Skeletal muscle cell (primary cell): ENCODE data around the gene IVD.

ENCODE experiments used
- DNase-seq: peaks from one replicate; pipeline ENCODE4 v3.0.0-alpha.2; 2010; ENCODE audit warnings: low read depth
- H3K4me3 ChIP-seq: 2 replicates; pipeline ENCODE4 v1.5.1; 2011; ENCODE audit warnings: low read depth, mild to moderate bottlenecking, control low read depth, low read length, moderate library complexity

Gene IVD

DNA sequence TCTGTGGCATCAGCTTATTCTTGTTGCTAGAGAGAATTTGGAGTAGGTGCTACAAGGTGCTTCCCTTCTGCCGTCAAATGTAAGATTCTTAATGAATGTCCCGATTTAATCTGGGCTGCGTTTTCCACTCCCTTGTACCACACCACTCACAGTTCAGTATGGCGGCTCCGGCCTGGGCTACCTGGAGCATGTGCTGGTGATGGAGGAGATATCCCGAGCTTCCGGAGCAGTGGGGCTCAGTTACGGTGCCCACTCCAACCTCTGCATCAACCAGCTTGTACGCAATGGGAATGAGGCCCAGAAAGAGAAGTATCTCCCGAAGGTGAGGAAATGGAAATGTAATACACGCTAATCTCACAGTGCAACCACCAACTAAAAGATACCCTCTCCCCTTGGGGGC is 4.9 kb downstream of the IVD start:
- DNase-seq = no peak
- no peak overlapping the region for H3K4me3 ChIP-seq

DNA sequence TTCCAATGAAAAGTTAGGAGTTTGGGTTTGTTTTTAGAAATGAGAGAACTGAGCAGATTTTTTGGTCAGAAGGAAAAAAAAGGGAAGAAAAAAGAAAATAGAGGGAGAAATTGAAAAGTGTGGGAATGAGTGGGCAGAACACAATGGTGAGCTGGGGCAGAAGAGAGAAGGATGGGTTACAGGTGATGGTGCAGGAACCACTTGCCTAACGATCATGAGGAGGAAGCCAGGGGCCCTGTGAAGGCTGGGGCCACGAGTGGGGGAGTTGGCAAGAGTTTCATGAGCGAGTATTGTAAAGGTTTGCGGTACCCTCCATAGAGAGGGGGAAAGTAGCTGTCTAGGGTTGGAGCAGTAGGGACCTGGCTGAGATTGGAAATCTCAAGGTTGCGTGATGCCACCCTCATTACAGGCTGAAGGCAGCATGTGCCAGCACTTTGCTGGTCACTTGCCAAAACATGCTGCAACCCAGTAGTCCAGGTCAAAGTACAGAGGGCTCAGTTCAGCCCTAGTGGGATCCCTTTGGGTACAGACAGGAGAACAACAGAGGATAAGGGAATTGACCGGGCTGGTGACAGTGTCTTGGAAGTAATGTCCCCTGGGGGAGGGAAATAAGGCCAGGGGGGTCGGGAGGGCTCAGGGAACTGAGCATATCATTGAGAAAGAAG is 6.6 kb downstream of the IVD start:
- no peak overlapping the region for H3K4me3 ChIP-seq
- DNase-seq = no peak

DNA sequence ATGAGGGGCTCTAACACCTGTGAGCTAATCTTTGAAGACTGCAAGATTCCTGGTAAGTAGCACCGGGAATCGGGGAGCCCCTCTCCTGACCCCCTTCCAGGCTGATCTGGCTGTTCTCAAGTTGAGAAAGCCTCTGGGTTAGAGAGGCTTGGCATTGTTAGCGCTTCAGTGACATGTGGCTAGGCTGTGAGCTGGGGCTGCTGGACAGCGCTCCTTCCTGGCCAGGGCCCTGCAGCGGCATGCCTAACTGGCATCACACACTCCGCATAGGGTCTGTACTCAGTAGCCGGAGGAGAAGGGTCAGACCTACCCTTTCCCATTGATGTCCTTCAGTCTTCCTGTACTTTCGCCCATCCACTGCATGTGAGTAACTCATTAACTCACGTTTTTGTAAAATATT is 7.4 kb downstream of the IVD start:
- no peak for DNase-seq
- H3K4me3 ChIP-seq = no peak overlapping the region

DNA sequence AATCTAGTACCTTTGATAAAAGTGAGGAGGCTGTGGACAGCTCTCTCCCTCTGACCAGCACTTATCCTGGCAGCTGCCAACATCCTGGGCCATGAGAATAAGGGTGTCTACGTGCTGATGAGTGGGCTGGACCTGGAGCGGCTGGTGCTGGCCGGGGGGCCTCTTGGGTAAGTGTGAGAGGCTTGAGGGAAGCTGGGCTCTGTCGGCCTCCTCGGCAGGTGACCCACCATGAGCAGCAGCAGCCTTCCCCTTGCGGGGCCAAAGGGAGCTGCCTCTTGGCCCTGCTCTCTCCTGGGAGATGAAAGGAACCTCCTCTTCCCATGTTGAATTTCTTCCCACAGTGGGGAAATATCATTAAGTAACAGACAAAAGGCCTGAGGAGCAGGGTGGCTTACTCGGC is 9.2 kb downstream of the IVD start:
- H3K4me3 ChIP-seq = no peak overlapping the region
- no peak for DNase-seq

DNA sequence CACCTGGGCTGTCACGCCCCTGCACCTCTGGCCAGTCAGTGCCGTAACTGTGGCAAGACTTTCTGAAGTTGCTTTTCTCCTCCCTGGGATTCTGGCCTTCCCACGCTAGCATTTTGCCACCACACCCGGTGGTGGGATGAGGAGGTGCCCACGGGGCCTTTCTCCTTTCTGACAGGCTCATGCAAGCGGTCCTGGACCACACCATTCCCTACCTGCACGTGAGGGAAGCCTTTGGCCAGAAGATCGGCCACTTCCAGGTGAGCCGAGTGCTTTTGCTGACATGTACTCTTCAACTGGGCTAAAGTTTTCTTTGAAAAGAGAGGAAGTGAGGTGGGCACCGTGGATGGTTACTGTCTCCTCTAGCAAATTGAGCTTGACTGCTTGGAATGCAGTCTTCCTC is 9.6 kb downstream of the IVD start:
- no peak for DNase-seq
- no peak overlapping the region for H3K4me3 ChIP-seq

DNA sequence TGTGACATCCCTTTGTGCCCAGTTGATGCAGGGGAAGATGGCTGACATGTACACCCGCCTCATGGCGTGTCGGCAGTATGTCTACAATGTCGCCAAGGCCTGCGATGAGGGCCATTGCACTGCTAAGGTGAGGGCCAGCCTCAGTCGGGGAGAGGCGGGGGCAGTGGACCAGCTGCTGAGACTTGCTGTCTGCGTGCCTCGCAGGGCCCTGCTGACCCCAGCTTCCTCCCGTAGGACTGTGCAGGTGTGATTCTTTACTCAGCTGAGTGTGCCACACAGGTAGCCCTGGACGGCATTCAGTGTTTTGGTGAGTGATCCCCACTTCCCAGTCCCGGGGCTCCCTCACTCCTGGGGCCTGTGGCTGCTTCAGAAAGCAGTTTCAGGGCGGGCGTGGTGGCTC is 10.5 kb downstream of the IVD start:
- no peak for DNase-seq
- no peak overlapping the region for H3K4me3 ChIP-seq

DNA sequence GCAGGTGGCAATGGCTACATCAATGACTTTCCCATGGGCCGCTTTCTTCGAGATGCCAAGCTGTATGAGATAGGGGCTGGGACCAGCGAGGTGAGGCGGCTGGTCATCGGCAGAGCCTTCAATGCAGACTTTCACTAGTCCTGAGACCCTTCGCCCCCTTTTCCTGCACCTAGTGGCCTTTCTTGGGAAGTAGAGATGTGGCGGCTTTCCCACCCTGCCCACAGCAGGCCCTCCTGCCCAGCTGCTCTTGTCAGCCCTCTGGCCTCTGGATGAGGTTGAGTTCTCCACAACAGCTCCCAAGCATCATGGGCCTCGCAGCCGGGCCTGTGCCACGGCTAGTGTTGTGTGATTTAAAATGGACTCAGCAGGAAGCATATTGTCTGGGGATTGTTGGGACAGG is 12.5 kb downstream of the IVD start:
- DNase-seq = no peak

DNA sequence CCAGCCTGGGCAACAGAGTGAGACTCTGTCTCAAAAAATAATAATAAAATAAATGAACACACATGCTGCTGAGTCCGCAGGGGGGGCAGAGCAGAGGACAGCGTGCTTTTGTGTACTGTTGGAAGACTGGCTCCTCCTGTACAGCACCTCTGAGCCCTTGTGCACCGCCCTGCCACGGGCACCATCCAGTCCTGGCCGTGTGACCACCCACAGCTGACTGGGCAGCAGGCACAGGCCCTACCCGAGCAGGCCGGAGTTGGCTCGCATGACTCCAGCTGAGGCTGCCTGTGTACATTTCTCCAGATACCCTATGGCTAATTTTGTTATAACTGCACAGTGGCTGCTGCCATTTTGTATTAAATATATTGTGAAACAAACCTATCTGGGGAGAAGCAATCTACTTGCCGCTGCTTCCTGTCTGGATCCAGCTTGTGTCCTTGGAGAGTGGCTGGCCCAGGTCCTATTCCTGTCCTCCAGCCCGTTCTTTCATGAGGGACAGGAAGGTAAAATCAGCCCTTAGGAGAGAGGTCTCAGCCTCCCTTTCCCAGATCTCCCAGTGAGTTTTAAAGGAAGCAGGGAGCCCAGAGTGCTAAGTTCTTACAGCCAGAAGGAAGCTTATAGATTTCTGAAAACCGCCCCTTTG is 14.6 kb downstream of the IVD start:
- no peak overlapping the region for H3K4me3 ChIP-seq

More for the DNA sequence above, 12.5 kb downstream of the IVD start:
- H3K4me3 ChIP-seq = no peak overlapping the region

DNA sequence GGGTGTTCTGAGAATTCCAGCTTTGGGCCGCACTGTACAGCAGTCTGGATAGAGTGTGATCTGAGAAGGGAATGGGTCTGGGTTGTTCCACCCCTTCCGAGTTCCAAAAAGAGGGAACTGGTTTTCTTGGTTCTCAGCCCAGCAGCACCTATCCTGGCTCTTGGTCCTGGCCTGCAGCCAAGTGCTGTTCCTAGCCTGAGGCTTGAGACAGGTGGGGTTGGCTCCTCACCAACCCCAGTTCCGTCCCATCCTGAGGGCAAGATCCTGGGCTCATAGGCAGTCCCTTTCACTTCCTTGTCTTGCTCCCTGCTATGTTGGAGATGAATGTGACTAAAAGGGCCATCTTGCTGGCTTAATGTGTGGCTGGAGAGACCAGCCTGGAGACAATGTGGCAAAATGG is 15.2 kb downstream of the IVD start:
- H3K4me3 ChIP-seq = no peak overlapping the region
- no peak for DNase-seq

More for the DNA sequence above, 14.6 kb downstream of the IVD start:
- no peak for DNase-seq

DNA sequence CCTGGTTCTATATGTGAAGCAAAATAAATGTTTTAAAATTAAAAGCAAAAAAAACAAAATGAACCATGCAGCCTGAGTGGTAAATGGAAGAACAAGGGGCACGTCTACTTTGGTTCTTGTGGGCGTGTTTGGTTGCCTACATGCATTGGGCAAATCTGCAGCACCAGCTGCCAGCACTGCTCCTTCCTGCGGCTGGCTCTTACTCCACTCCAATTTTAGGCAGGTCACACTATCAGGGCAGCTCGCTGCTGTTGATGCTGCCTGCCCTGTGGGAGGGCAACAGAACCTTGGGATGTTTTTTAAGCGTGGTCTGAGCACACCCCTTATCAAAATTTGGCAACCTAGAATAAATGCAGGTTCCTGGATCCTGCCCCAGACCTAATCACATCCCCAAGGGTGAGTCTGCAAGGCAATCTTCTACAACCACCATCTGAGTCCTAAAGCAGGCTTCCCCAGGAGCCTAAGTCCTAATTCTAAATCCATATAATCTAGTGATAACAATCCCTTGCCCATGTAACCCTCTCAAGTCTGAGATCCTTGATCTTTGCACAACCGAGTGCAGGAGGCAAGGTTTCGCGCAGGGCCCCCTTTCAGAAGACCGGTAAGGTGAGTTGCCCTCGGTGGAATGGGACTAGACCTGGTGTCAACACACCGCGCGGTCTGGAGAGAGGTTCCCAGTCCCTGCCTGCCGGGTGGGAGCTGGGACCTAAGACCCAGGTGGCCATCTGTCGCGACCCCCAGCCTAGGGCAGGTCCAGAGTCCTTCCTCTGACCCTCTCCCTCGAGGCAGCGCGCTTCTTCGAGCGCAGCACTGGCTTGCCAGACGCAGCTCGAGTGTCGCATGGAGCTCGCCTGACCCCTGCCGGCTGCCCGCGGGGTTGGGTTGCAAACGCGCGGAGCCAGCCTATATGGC is 15.9 kb downstream of the IVD start:
- no peak for DNase-seq
- H3K4me3 ChIP-seq = peak overlapping the region; percentile 15

DNA sequence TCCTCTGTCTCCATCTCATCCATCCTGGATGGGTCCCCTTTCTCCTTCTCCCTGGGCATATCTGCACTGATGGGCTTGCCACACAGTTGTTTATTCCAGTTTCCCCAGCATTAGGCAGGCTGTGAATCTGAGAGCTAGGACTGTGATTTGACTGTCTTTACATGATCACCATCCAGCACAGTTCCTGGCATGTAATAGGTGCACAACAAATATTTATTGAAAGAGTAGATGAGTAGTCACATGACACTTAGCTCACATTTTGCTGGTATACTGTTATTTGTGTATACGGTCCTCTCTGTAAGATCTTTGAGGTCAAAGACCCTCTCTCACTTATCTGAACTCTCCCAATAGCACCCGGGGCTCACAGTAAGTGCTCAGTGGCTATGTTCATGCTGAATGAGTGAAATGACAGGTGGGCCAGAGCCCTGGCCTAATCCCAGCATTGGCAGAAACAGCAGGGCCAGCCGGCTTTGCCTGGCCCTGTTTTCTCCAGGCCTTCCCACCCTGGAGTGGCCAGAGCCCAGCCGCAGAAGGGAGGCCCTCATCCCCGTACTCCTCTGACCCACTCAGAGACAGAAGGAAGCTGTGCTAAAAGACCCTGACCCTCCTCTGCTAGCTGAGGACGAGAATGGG is 19.0 kb downstream of the IVD start:
- no peak overlapping the region for H3K4me3 ChIP-seq
- no peak for DNase-seq

DNA sequence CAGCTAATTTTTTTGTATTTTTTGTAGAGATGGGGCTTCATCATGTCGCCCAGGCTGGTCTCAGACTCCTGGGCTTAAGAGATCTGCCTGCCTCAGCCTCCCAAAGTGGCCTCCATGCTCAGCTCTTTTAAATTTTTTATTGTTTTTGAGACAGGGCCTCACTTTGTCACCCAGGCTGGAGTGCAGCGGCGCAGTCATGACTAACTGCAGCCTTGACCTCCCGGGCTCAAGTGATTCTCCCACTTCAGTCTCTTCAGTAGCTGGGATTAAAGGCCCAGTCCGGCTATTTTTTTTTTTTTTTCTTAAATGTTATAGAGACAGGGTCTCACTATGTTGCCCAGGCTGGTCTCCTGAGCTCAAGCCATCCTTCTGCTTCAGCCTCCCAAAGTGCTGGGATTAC is 20.1 kb downstream of the IVD start:
- DNase-seq = no peak
- no peak overlapping the region for H3K4me3 ChIP-seq

DNA sequence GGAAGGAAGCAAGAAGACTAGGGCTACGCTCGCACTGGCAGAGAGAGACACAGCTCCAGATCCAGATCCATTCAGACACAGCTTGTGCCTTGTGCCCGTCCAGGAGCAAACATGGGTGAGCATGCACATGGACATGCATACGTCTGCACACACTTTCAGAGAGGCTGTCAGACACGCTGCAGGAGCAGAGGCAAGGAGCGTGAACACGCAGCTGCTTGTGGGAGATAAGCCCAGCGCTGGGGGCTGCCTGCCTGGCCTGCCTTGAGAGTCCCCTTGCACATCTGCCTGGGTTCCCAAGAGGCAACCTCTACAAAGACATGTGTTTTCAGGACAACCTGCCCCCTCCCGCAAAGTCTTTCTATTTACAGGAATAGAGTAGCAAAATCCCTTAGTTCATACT is 21.6 kb downstream of the IVD start:
- no peak overlapping the region for H3K4me3 ChIP-seq
- DNase-seq = no peak

DNA sequence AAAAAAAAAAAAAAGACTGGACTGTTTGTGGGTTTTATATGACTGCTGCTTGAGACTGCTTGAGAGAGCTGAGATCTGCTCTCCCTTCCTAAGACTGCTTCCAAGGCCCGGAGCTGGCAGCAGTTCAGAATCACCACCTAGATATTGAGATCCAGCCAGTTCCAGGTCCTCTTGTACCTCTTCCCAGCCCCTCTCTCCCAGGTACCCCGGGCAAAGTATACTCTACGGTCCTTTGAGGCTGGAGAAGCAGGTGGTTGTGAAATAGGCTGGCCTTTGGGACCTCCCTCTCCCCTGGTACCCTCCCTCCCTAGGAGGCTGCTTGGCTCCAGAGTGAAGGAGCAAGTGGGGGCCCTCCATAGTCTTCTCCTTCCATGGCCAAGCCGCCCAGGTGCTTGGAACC is 22.6 kb downstream of the IVD start:
- no peak overlapping the region for H3K4me3 ChIP-seq
- no peak for DNase-seq

DNA sequence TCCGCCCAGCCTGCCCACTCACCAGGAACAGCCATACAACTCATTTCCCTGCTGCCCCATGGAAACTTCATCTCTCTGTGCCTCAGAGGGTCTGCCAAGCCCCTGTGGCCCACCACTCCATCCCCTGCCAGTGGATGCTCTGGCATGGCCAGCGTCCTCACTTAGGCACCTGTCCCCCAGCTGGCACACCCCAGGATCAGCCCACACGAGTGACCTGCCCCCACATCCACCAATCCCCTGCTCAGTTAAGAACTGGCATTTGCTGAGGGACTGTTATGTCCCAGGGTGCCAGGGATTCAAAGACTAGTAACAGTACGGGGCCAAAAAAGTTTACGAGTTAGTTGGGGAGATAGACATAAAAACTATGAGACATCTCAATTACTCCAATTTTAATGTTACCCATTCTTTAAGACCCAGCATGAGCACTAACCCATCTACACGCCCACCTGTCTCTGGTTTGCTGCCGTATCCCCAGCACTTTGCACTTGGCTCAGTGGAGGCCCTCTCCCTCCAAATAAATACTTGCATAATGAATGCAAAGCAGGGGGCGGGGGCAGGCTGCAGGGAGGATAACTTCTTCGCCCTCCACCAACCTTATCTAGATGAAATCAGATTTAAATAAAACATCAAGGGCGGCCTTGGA is 23.6 kb downstream of the IVD start:
- DNase-seq = no peak
- H3K4me3 ChIP-seq = no peak overlapping the region

DNA sequence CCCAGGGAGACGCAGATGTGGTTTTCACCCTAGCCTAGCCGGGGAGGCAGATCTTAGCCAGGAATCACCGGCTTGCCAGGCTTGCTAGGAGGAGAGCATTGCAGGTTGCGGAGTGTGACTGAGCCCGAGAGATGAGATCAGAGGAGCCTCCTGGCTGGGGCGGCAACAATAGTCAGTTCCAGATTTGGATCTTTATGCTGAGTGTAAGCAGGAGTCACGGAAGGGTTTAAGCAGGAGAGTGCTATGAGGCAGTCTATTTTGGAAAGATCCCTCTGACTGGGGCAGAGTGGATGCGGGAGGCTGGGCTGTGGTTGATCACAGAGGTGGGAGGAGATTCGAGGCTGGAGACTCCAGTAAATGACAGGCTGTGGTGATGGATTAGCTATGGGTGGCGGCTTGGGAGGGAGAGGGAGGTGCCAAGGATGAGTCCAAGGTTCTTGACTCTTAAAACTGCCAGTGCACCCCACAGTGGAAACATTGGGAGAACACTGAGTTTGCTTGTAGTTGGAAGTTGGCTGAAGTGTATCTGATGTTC is 24.7 kb downstream of the IVD start:
- no peak for DNase-seq
- H3K4me3 ChIP-seq = no peak overlapping the region

DNA sequence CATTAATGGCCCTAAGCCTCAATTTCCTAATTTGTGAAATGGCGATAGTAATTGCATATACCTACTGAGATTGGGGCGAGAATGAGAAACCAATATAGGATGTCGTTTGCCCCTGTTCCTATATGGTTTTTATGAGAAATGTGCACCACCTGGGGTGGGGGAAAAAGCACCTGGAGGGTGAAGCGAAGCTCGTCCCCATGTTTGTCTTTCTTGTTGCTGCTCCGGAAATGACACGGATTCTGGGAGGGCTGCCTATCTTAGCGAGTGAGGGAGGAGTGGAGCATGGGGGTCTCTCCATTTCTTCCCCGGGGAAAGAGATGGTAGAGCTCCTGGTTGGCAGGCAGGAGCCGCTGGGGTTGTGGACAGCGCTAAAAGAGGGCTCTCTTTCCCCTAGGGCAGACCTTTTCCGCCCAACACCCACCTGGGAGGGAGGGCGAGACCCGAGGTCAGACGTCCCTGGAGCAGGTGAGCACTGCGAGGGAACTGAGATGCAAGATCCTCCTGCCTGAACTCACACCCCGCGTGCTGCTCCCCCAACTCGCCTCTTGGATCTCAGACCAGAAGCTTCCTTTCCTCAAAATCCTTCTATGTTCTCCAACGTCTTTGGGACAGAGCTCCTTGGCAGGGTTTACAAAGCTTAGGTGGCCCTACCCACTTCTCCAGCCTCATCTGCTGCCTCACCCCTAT is 29.6 kb downstream of the IVD start:
- no peak for DNase-seq
- no peak overlapping the region for H3K4me3 ChIP-seq

DNA sequence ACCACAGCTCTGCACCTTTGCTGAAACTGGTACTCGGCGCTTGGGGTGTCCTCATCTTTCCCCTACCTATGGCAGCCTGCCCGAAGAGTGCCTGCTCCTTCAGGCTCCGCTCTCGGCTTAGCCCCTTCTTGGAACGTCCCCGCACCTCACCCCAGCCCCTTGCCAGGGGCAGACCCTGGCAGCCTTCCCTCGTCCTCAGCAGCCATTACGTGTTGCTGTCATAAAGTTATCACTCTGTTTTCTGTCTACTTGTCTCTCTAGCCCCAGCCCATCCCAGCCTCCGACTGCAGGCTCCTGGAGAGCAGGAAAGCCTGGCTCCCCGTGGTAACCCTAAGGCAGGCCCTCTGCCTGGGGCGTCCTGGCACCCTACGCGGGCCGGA is 30.1 kb downstream of the IVD start:
- DNase-seq = no peak
- H3K4me3 ChIP-seq = peak overlapping the region; percentile 45
